Vagina (tissue), 2 donors: ENCODE measurements around the gene HDAC10.

Experiments
- POLR2AphosphoS5 ChIP-seq, 2 donors: sonication (generic); formaldehyde crosslinking; IDR thresholded peaks; one replicate each; pipeline ENCODE4 v1.9.0; 2017; ENCODE audit warnings: antibody characterized with exemption in 2 of 2, mild to moderate bottlenecking in 2 of 2, low read depth in 1 of 2; ENCODE audit not compliant: insufficient read depth in 1 of 2
- TF ChIP-seq, protein P1 (sequence below), 3 experiments: fragments of 450-650 bp in 2 of 3; fragments of 200-600 bp in 1 of 3; sonication (generic) in 1 of 3; IDR thresholded peaks; one replicate each; pipeline ENCODE4 v1.5.1; 2017 to 2019; ENCODE audit warnings: antibody characterized with exemption in 3 of 3, mild to moderate bottlenecking in 2 of 3, moderate library complexity in 2 of 3

GRCh38 chr22:50207383-50208140, 43.5 kb downstream of the HDAC10 start:
- no peak for TF ChIP-seq POLR2AphosphoS5 (IDR thresholded peaks at IDR 0.05; ENCODE audit: insufficient read depth in 1 of 2, low read depth in 1 of 2)
- TF ChIP-seq, protein P1, sequence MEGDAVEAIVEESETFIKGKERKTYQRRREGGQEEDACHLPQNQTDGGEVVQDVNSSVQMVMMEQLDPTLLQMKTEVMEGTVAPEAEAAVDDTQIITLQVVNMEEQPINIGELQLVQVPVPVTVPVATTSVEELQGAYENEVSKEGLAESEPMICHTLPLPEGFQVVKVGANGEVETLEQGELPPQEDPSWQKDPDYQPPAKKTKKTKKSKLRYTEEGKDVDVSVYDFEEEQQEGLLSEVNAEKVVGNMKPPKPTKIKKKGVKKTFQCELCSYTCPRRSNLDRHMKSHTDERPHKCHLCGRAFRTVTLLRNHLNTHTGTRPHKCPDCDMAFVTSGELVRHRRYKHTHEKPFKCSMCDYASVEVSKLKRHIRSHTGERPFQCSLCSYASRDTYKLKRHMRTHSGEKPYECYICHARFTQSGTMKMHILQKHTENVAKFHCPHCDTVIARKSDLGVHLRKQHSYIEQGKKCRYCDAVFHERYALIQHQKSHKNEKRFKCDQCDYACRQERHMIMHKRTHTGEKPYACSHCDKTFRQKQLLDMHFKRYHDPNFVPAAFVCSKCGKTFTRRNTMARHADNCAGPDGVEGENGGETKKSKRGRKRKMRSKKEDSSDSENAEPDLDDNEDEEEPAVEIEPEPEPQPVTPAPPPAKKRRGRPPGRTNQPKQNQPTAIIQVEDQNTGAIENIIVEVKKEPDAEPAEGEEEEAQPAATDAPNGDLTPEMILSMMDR (IDR thresholded peaks at IDR 0.05): no peak
